Measurements from ENCODE around the gene ACP2.

Gene ACP2

DNA sequence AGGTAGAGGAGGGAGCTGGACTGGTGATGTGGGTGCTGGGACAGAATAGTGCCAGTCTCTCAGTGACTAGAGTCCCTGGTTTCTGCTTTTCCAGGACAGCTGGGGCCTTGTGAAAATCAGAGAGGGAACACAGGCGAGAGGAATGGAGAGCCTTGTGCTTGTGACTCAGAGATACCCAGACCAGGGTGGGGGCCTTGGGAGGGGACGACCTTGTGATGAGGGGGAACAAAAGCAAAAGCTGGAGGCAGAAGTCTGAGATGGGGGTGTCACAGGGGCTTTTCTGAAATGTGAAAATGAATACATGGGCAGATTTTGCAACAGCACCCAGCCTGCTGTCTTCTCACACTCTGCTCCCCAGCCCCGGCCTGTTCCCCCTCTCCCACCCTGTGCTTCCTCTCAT is 5.8 kb upstream of the ACP2 start:
- H2AFZ ChIP-seq (ENCODE audit: low read depth, low read length) = no peak overlapping the region
- H3K9me3 ChIP-seq (ENCODE audit: insufficient read depth, low read length) = no peaks in the 10 kb centered on the region
- no peak overlapping the region for H3K9ac ChIP-seq (ENCODE audit: low read length)
- no peak overlapping the region for H3K27ac ChIP-seq (ENCODE audit: low read length)
- H3K36me3 ChIP-seq (replicated peaks; ENCODE audit: low read depth, low read length) = no peaks in the 10 kb centered on the region
- H3K4me2 ChIP-seq (ENCODE audit: low read length) = no peak overlapping the region
- no peaks in the 10 kb centered on the region for H3K27me3 ChIP-seq (ENCODE audit: low read depth, low read length)
- H3K79me2 ChIP-seq (ENCODE audit: low read length) = peaks cover 8% of the 10 kb centered on the region
- H4K20me1 ChIP-seq (ENCODE audit: insufficient read depth, low read length) = no peaks in the 10 kb centered on the region
- H3K4me1 ChIP-seq (ENCODE audit: low read length) = peaks cover 4% of the 10 kb centered on the region
- no peak overlapping the region for H3K4me3 ChIP-seq (ENCODE audit: low read length)
- no peak for TF ChIP-seq EZH2phosphoT487 (IDR thresholded peaks at IDR 0.05; ENCODE audit: low read depth)
- TF ChIP-seq, protein P1, sequence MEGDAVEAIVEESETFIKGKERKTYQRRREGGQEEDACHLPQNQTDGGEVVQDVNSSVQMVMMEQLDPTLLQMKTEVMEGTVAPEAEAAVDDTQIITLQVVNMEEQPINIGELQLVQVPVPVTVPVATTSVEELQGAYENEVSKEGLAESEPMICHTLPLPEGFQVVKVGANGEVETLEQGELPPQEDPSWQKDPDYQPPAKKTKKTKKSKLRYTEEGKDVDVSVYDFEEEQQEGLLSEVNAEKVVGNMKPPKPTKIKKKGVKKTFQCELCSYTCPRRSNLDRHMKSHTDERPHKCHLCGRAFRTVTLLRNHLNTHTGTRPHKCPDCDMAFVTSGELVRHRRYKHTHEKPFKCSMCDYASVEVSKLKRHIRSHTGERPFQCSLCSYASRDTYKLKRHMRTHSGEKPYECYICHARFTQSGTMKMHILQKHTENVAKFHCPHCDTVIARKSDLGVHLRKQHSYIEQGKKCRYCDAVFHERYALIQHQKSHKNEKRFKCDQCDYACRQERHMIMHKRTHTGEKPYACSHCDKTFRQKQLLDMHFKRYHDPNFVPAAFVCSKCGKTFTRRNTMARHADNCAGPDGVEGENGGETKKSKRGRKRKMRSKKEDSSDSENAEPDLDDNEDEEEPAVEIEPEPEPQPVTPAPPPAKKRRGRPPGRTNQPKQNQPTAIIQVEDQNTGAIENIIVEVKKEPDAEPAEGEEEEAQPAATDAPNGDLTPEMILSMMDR (IDR thresholded peaks at IDR 0.05; ENCODE audit: low read depth, low read length) = no peak

GRCh38 chr11:47253660-47254059 is 5.0 kb upstream of the ACP2 start:
- Histone ChIP-seq H3K4me1 (ENCODE audit: low read length) (peaks cover 5% of the 10 kb centered on the region), H4K20me1 (ENCODE audit: insufficient read depth, low read length) (no peaks in the 10 kb centered on the region), H2AFZ (ENCODE audit: low read depth, low read length) (no peak overlapping the region), H3K27ac (ENCODE audit: low read length) (no peak overlapping the region), H3K36me3 (replicated peaks; ENCODE audit: low read depth, low read length) (no peaks in the 10 kb centered on the region), H3K9ac (ENCODE audit: low read length) (no peak overlapping the region), H3K4me2 (ENCODE audit: low read length) (no peak overlapping the region), H3K79me2 (ENCODE audit: low read length) (peaks cover 14% of the 10 kb centered on the region), H3K9me3 (ENCODE audit: insufficient read depth, low read length) (no peaks in the 10 kb centered on the region), H3K27me3 (ENCODE audit: low read depth, low read length) (no peaks in the 10 kb centered on the region), H3K4me3 (ENCODE audit: low read length) (no peak overlapping the region)
- TF ChIP-seq, protein P1 (IDR thresholded peaks at IDR 0.05; ENCODE audit: low read depth, low read length) = no peak
- no peak for TF ChIP-seq EZH2phosphoT487 (IDR thresholded peaks at IDR 0.05; ENCODE audit: low read depth)

DNA sequence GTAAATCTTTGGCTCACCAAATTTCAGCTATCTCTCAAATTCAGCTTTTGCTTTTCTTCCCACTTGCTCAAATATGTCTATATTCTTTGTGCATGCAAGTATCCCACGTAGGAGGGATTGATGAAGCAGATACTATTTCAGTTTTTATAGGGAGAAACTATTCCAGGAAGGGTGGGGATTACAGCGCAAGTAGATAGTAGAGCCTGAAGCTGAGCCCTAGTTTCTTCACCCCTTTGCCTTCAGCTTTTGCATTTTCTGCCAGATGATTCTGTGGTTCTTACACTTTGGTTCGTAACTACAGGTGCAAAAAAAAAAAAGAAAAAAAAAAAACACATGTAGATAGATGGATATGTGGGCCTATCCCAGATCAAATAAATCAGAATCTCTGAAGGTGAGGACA is 3.1 kb upstream of the ACP2 start:
- Histone ChIP-seq H3K4me3 (ENCODE audit: low read length) (no peak overlapping the region), H2AFZ (ENCODE audit: low read depth, low read length) (no peak overlapping the region), H3K9me3 (ENCODE audit: insufficient read depth, low read length) (no peaks in the 10 kb centered on the region), H3K27ac (ENCODE audit: low read length) (no peak overlapping the region), H3K4me2 (ENCODE audit: low read length) (no peak overlapping the region), H3K36me3 (replicated peaks; ENCODE audit: low read depth, low read length) (no peaks in the 10 kb centered on the region), H4K20me1 (ENCODE audit: insufficient read depth, low read length) (no peaks in the 10 kb centered on the region), H3K9ac (ENCODE audit: low read length) (no peak overlapping the region), H3K4me1 (ENCODE audit: low read length) (peaks cover 11% of the 10 kb centered on the region), H3K79me2 (ENCODE audit: low read length) (peaks cover 25% of the 10 kb centered on the region), H3K27me3 (ENCODE audit: low read depth, low read length) (no peaks in the 10 kb centered on the region)
- TF ChIP-seq EZH2phosphoT487 (IDR thresholded peaks at IDR 0.05; ENCODE audit: low read depth) = no peak
- TF ChIP-seq, protein P1 (IDR thresholded peaks at IDR 0.05; ENCODE audit: low read depth, low read length) = no peak

DNA sequence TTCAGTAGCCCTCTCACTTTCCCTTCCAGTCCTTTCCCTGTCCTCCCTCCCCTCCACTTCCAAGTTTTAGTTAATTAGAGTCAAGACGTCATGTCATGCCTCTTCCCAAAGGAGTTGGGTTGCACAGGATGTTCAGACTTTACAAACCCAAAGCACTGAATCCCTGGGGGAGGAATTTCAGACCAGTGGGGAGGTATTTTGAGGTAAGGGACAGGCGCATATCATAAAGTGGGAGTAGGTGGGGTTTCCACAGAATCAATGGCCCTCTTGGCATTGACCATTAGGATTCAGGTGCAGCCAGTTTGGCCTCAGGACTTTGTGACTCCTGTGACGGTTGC is 733 bp upstream of the ACP2 start:
- TF ChIP-seq, protein P1 (IDR thresholded peaks at IDR 0.05; ENCODE audit: low read depth, low read length) = no peak
- no peak for TF ChIP-seq EZH2phosphoT487 (IDR thresholded peaks at IDR 0.05; ENCODE audit: low read depth)
- H3K4me3 ChIP-seq (ENCODE audit: low read length) = peak overlapping the region; percentile 93
- peaks cover 11% of the 10 kb centered on the region for H3K4me1 ChIP-seq (ENCODE audit: low read length)
- H3K79me2 ChIP-seq (ENCODE audit: low read length) = peaks cover 25% of the 10 kb centered on the region
- no peak overlapping the region for H2AFZ ChIP-seq (ENCODE audit: low read depth, low read length)
- H3K9ac ChIP-seq (ENCODE audit: low read length) = peak overlapping the region; percentile 97
- no peaks in the 10 kb centered on the region for H3K27me3 ChIP-seq (ENCODE audit: low read depth, low read length)
- H3K9me3 ChIP-seq (ENCODE audit: insufficient read depth, low read length) = no peaks in the 10 kb centered on the region
- H3K4me2 ChIP-seq (ENCODE audit: low read length) = peak overlapping the region; percentile 85
- peak overlapping the region; percentile 72; the same call in 1 of the 2 replicates for H3K27ac ChIP-seq (ENCODE audit: low read length)
- no peaks in the 10 kb centered on the region for H4K20me1 ChIP-seq (ENCODE audit: insufficient read depth, low read length)
- H3K36me3 ChIP-seq (replicated peaks; ENCODE audit: low read depth, low read length) = peaks cover 6% of the 10 kb centered on the region

Data from OCI-LY3 (cell line).